GM18498 (cell line): ENCODE results near the gene DCLRE1B.

Experiments
- ATAC-seq: cut with Tn5 transposase; IDR thresholded peaks from one replicate; pipeline ENCODE4 v1.9.1; 2021; ENCODE audit warnings: mild to moderate bottlenecking, moderate library complexity; ENCODE audit not compliant: unreplicated experiment

DCLRE1B gene

GRCh38 chr1:113904674-113905434, at the start of gene DCLRE1B, which contains the start of gene AP4B1:
DCLRE1B (plus strand) TSS chr1:113905326; CDS start chr1:113905587, 261 bp downstream.
AP4B1 (minus strand) TSS chr1:113904799; CDS start chr1:113904717, 82 bp downstream.
- peak; percentile 90 for ATAC-seq

DNA sequence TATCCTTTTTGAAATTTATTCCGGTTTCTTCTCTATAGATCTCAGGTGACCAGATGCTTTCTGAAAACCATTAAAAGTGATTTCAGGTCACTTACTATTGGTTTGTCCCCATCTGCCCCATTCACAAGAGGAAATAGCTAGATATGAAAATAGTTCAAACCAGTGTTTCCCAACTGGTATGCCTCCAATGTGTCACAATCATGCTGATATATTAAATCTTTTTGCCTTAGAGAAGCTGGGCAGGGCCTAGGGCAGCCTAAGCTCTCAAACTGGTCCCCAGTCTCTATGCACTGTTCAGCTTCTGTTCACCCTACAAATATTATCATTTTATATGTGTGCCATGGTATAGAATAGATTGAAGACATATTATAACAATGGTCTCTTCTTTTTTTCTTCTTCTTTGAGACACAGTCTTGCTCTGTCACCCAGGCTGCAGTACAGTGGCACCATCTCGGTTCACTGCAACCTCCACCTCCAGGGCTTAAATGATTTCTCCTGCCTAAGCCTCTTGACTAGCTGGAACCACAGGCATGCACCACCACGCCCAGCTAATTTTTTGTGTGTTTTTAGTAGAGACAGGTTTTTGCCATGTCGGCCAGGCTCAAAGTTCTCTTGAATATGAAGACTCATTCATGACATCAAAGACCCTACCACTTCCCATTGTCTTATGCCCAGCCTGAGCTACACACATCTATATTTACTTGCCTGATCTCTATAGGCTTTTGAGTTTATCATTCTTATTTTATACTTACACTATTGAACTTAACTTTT, 49.3 kb upstream of the DCLRE1B start:
- ATAC-seq = no peak

GRCh38 chr1:113856401-113856790, 48.7 kb upstream of the DCLRE1B start:
- ATAC-seq = no peak

DNA sequence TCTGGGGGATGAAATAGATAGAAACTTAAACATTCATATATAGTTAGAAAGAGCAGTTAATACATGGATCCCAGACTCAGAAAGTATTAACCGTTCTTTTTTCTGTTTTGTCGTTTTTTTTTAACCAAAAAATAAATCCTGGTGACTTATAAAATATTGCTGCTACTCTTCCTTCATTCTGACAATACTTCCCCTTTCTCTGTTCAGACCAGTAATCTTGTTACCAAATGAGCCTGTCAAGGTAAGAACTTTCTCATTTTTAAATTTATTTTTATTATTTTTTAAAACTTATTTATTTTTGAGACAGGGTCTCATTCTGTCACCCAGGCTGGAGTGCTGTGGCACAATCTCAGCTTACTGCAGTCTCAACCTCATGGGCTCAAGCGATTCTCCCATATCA, 47.4 kb upstream of the DCLRE1B start:
- ATAC-seq = no peak

- ATAC-seq = peak; percentile 49
Observed at GRCh38 chr1:113858418-113858817, 46.7 kb upstream of the DCLRE1B start.

DNA sequence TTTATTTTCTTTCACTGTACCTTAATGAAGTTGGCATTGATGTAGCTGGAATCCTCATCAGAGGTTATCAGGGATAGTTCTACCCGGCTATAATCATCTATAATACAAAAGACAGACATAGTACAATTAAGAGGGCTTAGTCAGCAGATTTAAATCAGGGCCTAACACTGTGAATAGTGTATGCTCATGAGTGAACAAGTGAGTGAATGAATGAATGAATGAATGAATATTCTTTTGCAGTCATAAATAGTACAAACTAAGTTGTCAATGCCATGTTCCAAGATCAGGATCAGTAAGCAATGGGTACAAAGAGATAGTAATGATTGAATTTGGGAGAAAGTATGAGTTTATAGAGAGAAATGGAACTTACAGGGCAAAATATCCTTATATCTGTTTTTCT, 46.1 kb upstream of the DCLRE1B start:
- ATAC-seq = no peak

DNA sequence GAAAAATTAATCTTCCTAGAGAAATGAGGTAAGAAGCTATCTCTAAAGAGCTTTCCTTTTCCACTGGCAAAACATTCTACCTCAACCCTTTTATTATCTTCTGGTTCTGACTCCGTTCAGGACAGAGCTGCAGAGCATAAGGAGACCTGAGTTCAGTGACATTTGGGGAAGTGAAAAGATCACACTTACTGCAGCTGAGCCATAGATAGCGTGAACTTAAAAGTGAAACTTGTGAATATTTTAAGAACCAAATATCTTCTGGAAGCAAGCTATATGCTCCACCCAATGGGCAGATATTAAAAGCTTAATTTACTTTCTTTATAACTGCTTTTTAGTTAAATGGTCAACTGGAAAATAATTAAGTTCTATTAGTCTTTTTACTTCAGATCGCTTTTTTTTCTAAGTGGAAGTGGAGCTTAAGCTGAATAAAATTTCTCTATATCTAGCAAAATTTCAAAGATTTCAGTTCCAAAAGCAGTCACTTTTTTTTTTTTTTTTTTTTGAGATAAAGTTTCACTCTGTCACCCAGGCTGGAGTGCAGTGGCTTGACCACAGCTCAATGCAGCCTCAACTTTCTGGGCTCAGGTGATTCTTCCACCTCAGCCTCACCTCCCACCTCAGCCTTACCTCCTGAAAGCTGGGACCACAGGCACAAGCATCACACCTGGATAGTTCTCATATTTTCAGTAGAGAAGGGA, 45.5 kb upstream of the DCLRE1B start:
- peak; percentile 87 for ATAC-seq

GRCh38 chr1:113860891-113861290, 44.2 kb upstream of the DCLRE1B start:
- ATAC-seq = no peak

DNA sequence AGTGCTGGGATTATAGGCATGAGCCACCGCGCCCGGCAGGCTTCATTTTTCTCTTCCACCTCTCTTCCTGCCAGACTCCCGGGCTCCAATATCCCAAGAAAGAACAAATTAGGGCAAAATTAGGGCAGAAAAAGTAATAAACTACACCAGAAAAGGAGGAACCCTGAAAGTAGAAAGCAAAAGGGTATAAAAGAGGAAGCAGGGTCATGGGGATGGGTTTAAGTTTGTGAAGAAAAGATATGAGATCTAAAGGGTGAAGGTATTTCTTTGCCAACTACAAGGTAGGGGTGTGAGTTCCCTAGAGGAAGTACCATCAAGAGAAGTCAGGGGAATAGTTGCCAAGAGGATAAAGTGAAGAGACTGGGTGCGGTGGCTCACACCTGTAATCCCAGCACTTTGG, 43.5 kb upstream of the DCLRE1B start:
- no peak for ATAC-seq

- no peak for ATAC-seq
Observed at GRCh38 chr1:113868387-113869083, 36.6 kb upstream of the DCLRE1B start.

DNA sequence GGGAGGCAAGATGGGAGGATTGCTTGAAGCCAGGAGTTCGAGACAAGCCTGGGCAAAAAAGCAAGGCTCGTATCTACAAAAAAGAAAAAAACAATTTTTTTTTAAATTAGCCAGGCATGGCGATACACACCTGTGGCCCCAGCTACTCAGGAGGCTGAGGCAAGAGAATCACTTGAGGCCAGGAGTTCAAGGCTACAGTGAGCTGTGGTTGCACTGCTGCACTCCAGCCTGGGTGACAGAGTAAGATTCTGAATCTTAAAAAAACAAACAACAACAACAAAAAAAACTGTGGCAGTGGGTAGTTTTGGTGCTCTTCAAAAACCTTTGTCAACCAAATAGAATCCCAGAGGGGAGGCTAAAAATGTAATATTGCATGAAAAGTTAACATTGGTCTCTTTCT, 34.3 kb upstream of the DCLRE1B start:
- no peak for ATAC-seq

- peak; percentile 91 for ATAC-seq
Observed at GRCh38 chr1:113871597-113872113, 33.5 kb upstream of the DCLRE1B start, which contains the start of gene PTPN22. PTPN22 (minus strand) TSS chr1:113871712.

DNA sequence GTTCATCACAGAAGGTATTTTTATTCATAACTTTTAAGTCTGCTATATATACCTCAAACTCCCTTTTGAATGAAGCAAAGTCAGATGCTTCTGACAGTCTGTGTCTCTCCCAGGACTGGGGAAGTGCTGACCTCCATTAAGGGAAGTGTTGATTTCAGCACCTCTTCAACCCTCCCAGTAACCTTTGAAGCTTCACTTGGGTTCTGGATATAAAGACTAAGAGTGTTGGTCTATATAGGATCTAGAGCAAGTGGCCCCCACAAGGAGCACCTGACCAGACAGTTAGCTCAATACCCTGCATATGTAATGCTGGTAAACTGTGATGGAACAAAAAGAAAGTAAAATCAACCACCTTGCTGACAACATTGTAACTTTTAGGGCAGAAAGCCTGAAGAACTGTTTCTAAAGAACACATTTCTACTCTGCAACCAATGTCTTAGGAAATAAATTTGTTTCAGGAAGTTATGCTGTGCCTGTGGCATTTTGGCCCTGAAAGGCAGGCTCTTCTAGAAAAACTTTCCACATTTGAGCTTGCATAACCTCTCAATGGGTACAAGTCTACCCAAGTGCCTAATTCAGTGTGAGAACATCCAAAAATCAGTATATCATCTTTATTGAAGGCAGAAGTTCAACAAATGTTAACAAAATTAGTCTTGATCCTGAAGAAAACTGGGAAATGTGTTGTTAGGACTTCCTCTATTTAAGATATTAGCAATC, 32.7 kb upstream of the DCLRE1B start:
- peak; percentile 14 for ATAC-seq

GRCh38 chr1:113874012-113874879, 30.9 kb upstream of the DCLRE1B start:
- ATAC-seq = peak; percentile 35

GRCh38 chr1:113875714-113876113, 29.4 kb upstream of the DCLRE1B start:
- peak; percentile 44 for ATAC-seq

DNA sequence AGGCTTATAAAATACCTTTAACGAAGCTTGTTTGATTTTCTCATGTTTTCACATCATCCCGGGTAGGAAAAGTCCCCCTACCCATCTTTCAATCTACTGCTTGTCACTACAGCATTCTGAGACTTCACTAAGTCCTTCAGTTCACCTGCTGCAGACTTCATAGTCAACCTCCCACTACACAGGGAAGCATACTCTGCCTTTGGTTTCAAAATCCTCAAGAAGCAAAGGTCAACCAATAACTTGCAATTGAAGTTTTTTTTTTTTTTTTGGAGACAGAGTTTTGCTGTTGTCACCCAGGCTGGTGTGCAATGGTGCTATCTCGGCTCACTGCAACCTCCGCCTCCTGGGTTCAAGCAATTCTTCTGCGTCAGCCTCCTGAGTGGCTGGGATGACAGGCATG, 28.9 kb upstream of the DCLRE1B start:
- ATAC-seq = no peak

GRCh38 chr1:113879739-113880038, 25.4 kb upstream of the DCLRE1B start:
- no peak for ATAC-seq

DNA sequence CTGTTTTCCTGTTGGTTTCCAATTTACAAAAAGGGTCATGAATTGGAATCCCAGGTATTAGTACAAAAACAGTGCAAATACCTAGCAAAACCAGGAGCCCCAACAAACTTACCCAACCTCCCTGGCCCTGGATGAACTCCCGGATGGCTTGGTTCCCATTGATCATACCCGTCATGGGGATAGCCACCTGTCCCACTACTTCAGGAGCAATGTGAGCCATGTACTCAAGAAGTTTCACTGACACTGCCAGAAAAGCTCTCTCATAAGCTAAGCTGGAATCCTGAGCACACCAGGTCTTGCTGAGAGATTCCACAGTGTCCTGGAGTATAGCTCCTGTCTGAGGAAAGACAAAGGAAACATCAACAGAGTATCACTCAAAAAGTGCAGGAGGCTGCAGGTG, 23.5 kb upstream of the DCLRE1B start:
- no peak for ATAC-seq
